HG02970 (cell line): ENCODE measurements around the gene PTPN14.

ENCODE experiments used
- ATAC-seq: cut with Tn5 transposase; IDR thresholded peaks from one replicate; pipeline ENCODE4 v1.9.1; 2021; ENCODE audit warnings: mild to moderate bottlenecking, moderate library complexity, moderate number of reproducible peaks; ENCODE audit not compliant: unreplicated experiment, low FRiP score

Gene PTPN14

GRCh38 chr1:214351551-214352277, 199.7 kb downstream of the PTPN14 start:
- ATAC-seq = no peak

GRCh38 chr1:214349781-214350180, 201.6 kb downstream of the PTPN14 start:
- ATAC-seq = no peak

GRCh38 chr1:214349008-214349407, 202.4 kb downstream of the PTPN14 start:
- ATAC-seq = no peak

- ATAC-seq = no peak
Observed at GRCh38 chr1:214344897-214345296, 206.5 kb downstream of the PTPN14 start.

- ATAC-seq = no peak
Observed at GRCh38 chr1:214342525-214342924, 208.9 kb downstream of the PTPN14 start.

- no peak for ATAC-seq
Observed at GRCh38 chr1:214341932-214342331, 209.5 kb downstream of the PTPN14 start.

GRCh38 chr1:214341459-214341858, 209.9 kb downstream of the PTPN14 start:
- ATAC-seq = no peak

GRCh38 chr1:214338212-214338611, 213.2 kb downstream of the PTPN14 start:
- ATAC-seq = no peak

GRCh38 chr1:214337511-214337910, 213.9 kb downstream of the PTPN14 start:
- ATAC-seq = no peak

- no peak for ATAC-seq
Observed at GRCh38 chr1:214337015-214337414, 214.4 kb downstream of the PTPN14 start.

GRCh38 chr1:214335567-214335966, 215.8 kb downstream of the PTPN14 start:
- ATAC-seq = no peak

- ATAC-seq = no peak
Observed at GRCh38 chr1:214332946-214333798, 218.2 kb downstream of the PTPN14 start.

- ATAC-seq = no peak
Observed at GRCh38 chr1:214331827-214332423, 219.5 kb downstream of the PTPN14 start.

- no peak for ATAC-seq
Observed at GRCh38 chr1:214331180-214331579, 220.2 kb downstream of the PTPN14 start.

- ATAC-seq = no peak
Observed at GRCh38 chr1:214330715-214331114, 220.7 kb downstream of the PTPN14 start.

- no peak for ATAC-seq
Observed at GRCh38 chr1:214330222-214330621, 221.2 kb downstream of the PTPN14 start.

GRCh38 chr1:214329470-214330220, 221.8 kb downstream of the PTPN14 start:
- ATAC-seq = no peak

- ATAC-seq = peak; percentile 86
Observed at GRCh38 chr1:214328770-214329469, 222.5 kb downstream of the PTPN14 start.

GRCh38 chr1:214327514-214327913, 223.9 kb downstream of the PTPN14 start:
- no peak for ATAC-seq

- ATAC-seq = no peak
Observed at GRCh38 chr1:214326406-214326805, 225.0 kb downstream of the PTPN14 start.
